Skeletal muscle satellite cell (primary cell): Measurements from ENCODE around the gene HMOX1. TPM values are rescaled to one million over a fixed set of nuclear protein-coding genes. Genes with fewer than 3 reads are reported as not detected.
A peak's percentile ranks its signal among the peaks of the same experiment; 100 is the strongest.

ENCODE experiments used
- H3K27me3 ChIP-seq: 2 replicates; pipeline ENCODE4 v1.7.0; 2013; ENCODE audit warnings: low read length; ENCODE audit not compliant: control insufficient read depth, insufficient read depth
- H3K36me3 ChIP-seq: 2 replicates; pipeline ENCODE4 v1.7.0; 2013; ENCODE audit warnings: mild to moderate bottlenecking, control low read depth, low read length; ENCODE audit not compliant: insufficient read depth
- H3K4me1 ChIP-seq: 2 replicates; pipeline ENCODE4 v1.7.0; 2013; ENCODE audit warnings: low read length; ENCODE audit not compliant: control insufficient read depth, insufficient read depth
- H3K4me2 ChIP-seq: 2 replicates; pipeline ENCODE4 v1.7.0; 2013; ENCODE audit warnings: mild to moderate bottlenecking, low read length
- H3K4me3 ChIP-seq: 2 replicates; pipeline ENCODE4 v1.7.0; 2013; ENCODE audit warnings: low read length
- H3K9ac ChIP-seq: 2 replicates; pipeline ENCODE4 v1.7.0; 2013; ENCODE audit warnings: mild to moderate bottlenecking, low read depth, low read length, moderate library complexity
- H3K9me3 ChIP-seq: replicated peaks from 2 replicates; pipeline ENCODE4 v1.7.0; 2013; ENCODE audit warnings: mild to moderate bottlenecking, control low read depth, low read length
- total RNA-seq: library from RNA; depleted of rRNA; stranded (reverse); fragments of >200 nt; gene quantifications from 2 replicates; pipeline ENCODE4 v1.2.3, GENCODE V29; 2012; rRNA removed

HMOX1 gene, protein sequence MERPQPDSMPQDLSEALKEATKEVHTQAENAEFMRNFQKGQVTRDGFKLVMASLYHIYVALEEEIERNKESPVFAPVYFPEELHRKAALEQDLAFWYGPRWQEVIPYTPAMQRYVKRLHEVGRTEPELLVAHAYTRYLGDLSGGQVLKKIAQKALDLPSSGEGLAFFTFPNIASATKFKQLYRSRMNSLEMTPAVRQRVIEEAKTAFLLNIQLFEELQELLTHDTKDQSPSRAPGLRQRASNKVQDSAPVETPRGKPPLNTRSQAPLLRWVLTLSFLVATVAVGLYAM
- total RNA-seq: 320 and 388 TPM in 2 replicates

DNA sequence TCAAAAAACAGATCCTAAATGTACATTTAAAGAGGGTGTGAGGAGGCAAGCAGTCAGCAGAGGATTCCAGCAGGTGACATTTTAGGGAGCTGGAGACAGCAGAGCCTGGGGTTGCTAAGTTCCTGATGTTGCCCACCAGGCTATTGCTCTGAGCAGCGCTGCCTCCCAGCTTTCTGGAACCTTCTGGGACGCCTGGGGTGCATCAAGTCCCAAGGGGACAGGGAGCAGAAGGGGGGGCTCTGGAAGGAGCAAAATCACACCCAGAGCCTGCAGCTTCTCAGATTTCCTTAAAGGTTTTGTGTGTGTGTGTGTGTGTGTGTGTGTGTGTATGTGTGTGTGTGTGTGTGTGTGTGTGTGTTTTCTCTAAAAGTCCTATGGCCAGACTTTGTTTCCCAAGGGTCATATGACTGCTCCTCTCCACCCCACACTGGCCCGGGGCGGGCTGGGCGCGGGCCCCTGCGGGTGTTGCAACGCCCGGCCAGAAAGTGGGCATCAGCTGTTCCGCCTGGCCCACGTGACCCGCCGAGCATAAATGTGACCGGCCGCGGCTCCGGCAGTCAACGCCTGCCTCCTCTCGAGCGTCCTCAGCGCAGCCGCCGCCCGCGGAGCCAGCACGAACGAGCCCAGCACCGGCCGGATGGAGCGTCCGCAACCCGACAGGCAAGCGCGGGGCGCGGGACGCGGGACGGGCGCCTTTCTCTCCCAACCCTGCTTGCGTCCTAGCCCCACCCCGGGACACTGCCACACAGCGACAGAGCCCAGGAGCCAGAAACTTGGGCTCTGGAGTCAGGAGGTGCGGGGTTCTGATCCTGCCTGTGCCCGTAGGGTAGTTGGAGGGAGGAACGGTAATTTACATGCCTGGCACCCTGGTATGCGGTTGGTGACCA is at the start of gene HMOX1:
TSS of gene HMOX1 (plus strand) at position 560 of the 887 bp plus-strand sequence. CDS start at position 638, 78 bp downstream.
- H3K4me1 ChIP-seq: peaks cover 36% of the 10 kb centered on the region

DNA sequence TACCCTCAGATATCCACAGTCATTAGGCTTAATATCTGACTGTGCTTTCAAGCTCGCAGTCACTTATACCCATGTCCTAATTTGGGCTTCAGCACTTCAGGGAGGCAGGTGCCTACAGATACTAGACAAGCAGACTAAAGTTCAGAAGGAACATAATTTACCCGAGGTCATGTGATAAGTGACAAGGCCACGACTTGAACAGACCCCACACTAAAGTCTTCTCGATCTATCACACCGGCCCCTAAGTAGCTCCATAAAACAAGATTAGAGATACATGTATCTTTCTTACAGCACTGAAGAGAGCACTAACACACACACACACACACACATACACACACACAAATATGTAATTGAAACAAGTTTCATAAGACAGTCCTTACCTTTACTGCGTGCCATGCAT is 48.6 kb upstream of the HMOX1 start:
- Histone ChIP-seq H3K4me1 (peaks cover 12% of the 10 kb centered on the region), H3K36me3 (peaks cover 74% of the 10 kb centered on the region), H3K9me3 (no peaks in the 10 kb centered on the region), H3K27me3 (no peaks in the 10 kb centered on the region), H3K9ac (no peak overlapping the region), H3K4me2 (no peak overlapping the region), H3K4me3 (no peak overlapping the region)

More for the DNA sequence above, at the start of gene HMOX1:
- H3K9me3 ChIP-seq: no peaks in the 10 kb centered on the region
- peak within 1 kb of the TSS; percentile 89 for H3K9ac ChIP-seq
- peak within 1 kb of the TSS; percentile 83 for H3K4me3 ChIP-seq
- peaks cover 25% of the 10 kb centered on the region for H3K36me3 ChIP-seq
- no peaks in the 10 kb centered on the region for H3K27me3 ChIP-seq
- peak within 1 kb of the TSS; percentile 90 for H3K4me2 ChIP-seq

DNA sequence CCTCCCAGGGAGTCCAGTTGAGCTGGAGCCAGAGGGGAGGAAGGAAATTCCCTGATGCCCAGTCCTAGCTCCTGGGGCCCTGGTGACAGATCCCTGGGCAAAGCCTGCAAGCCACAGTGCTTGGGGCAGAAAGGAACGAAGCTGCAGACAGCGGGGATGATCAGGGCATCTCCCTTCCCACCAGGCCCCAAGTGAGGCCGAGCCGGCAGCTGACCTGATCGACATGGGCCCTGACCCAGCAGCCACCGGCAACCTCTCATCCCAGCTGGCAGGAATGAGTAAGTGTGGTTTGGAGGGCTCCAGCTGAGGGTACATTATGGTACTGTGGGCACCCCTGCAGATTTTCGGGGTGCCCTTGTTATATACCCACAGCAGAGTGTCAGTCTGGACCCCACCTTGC is 47.7 kb upstream of the HMOX1 start:
- no peak overlapping the region for H3K4me2 ChIP-seq
- H3K9me3 ChIP-seq: no peaks in the 10 kb centered on the region
- no peak overlapping the region for H3K9ac ChIP-seq
- peaks cover 72% of the 10 kb centered on the region for H3K36me3 ChIP-seq
- H3K27me3 ChIP-seq: no peaks in the 10 kb centered on the region
- peaks cover 12% of the 10 kb centered on the region for H3K4me1 ChIP-seq
- H3K4me3 ChIP-seq: no peak overlapping the region

DNA sequence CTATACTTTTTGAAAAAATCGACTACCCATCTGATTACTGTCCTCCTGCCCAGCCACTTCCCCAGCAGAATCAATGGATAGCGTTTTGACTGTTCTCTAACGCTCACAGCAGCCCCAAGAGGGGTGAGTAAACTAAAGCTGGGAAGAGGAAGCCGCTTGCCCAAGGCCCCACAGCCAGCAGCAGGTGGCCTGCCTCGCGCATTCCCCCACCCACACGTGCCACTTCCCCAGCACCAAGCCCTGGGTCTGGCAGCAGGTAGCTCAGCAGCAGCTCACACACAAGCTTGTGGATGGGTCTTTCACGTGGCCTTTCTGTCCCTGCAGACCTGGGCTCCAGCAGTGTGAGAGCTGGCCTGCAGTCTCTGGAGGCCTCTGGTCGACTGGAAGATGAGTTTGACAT is 46.9 kb upstream of the HMOX1 start:
- Histone ChIP-seq H3K4me3 (no peak overlapping the region), H3K36me3 (peaks cover 74% of the 10 kb centered on the region), H3K4me1 (peaks cover 12% of the 10 kb centered on the region), H3K4me2 (no peak overlapping the region), H3K27me3 (no peaks in the 10 kb centered on the region), H3K9me3 (no peaks in the 10 kb centered on the region), H3K9ac (no peak overlapping the region)

DNA sequence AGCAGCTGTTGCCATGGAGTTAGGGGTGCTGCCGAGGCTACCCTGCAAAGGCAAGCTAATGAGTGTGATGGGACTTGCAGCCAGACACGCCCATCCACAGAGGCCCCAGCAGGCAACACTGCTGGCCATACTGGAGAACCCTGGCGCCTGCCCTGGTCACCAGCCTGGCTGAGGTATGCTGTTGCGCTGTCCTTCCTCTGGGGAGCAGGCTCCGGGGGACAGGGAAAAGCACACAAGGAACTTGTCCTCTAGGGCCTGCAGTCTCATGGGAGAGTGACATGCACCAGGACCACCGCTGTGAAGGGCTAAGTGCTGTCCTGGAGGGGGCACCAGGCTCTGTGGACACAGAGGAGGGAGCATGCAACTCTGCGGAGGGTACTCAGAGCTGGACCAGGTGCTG is 45.4 kb upstream of the HMOX1 start:
- Histone ChIP-seq H3K4me3 (no peak overlapping the region), H3K4me2 (no peak overlapping the region), H3K27me3 (no peaks in the 10 kb centered on the region), H3K4me1 (peaks cover 5% of the 10 kb centered on the region), H3K9ac (no peak overlapping the region), H3K9me3 (no peaks in the 10 kb centered on the region), H3K36me3 (peaks cover 78% of the 10 kb centered on the region)

DNA sequence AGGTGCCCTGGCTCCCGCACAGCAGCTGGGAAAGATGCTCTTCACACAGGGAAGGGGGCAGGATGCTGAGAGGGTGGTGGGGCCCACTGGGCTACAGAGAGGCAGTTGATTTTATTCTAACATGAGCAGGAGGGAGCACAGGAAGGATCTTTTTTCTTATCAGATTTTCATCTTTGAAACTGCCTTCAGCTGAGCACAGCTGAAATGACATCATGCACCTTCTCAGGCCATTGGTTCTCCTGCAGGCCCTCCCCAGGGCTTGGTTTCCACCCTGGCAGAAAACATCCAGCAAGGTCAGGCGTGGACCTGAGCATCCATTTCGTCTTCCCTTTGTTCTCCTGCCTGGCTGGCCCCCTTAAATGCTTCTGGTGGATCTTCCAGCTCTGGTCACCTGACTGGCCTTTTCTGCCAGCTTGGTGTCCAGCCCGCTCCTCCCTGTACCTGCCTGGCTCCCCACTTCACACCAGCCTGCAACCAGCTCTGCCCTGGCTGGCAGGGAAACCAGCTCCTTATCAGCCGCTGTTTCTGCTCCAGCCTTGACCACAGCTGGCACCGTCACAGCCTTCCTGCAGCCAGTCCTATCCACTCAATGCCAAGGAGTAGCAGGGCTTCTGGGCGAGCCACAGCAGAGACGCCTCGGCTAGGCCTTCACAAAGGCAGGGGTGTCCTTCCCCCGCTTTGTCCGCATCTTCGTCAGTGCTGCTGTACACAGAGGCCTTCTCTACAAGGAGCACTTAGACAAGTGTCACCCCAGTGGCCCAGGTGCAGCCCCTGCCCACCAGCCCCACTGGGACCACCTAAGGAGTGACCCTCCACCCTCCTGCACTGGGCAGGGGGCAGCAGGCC is 44.7 kb upstream of the HMOX1 start:
- Histone ChIP-seq H3K36me3 (peaks cover 79% of the 10 kb centered on the region), H3K9ac (no peak overlapping the region), H3K4me2 (no peak overlapping the region), H3K4me3 (no peak overlapping the region), H3K27me3 (no peaks in the 10 kb centered on the region), H3K4me1 (no peaks in the 10 kb centered on the region), H3K9me3 (no peaks in the 10 kb centered on the region)

DNA sequence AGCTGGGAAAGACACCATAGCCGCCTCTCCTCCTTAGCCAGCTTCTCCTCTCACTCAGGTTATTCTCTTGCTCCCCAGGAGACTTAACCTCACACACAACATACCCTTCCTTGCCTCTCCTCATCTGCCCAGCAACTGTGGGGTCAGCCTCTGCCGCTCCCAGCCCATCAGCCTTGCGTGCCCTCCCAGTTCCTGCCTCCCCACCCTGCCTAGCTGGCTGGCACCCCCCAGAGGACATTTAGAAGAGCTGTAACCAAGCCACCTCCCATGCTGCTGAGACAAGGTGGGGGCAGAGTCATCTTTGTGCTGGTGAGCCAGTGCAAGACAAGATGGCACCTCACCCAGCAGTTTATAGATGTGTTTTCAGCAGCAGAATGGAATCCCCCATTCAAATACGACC is 43.0 kb upstream of the HMOX1 start:
- peaks cover 76% of the 10 kb centered on the region for H3K36me3 ChIP-seq

DNA sequence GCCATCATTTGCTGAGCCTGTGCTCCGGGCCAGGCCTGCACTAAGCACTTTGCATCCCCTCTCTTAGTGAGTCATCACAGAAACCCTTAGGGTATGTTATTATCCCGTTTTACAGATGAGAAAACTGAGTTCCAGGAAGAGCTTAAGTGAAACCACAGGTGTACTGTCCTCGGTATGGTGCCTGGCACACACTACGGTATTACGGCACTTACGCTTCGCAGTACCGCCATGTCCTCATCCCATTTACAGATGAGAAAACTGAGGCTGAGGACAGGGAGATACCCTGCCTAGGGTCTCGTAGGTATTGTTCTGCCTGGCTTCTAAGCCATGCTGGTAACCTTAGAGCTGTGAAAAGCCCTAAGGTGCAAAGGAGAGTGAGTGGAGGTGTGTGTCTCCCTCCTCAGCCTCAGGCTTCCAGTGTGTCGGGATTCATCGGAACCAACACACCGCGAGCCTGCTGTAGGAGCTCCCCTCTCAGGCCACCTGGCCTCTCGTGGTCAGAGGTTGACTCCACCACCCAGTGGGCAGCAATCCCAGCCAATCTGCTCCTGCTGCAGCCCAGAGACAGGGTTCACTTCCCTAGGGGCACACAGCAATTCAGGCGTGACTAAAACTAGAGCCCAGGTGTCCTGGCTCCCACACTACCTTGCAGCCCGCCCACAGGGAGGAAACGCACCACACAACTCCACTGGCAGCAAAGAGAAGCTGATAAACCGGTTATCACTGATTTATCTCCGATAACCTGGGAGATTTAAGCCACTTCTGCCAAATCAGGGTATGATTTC is 39.6 kb upstream of the HMOX1 start:
- Histone ChIP-seq H3K27me3 (no peaks in the 10 kb centered on the region), H3K4me1 (no peaks in the 10 kb centered on the region), H3K9me3 (no peaks in the 10 kb centered on the region), H3K36me3 (peaks cover 68% of the 10 kb centered on the region), H3K4me3 (no peak overlapping the region), H3K9ac (no peak overlapping the region), H3K4me2 (no peak overlapping the region)

More for the DNA sequence above, 43.0 kb upstream of the HMOX1 start:
- Histone ChIP-seq H3K4me2 (no peak overlapping the region), H3K27me3 (no peaks in the 10 kb centered on the region), H3K4me3 (no peak overlapping the region), H3K9ac (no peak overlapping the region), H3K9me3 (no peaks in the 10 kb centered on the region), H3K4me1 (no peaks in the 10 kb centered on the region)

DNA sequence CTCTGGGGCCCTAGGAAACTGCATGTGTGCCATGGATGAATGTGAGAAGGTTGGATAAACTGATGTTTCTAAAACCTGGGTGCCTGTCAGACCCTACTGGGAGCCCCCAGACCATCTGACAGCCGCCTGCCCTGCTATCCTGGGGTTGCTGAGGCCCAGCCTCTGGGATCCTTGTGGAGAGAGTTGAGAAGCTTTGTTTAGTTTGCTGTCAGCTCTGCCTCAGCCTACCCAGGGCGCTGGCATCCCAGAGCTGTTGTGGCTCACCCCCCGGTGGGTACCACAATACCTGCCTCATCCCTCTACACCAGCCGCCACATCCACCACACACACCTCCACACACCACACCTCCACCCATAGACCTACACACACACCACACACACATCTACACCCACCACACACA is 38.5 kb upstream of the HMOX1 start:
- Histone ChIP-seq H3K36me3 (peaks cover 63% of the 10 kb centered on the region), H3K4me2 (no peak overlapping the region), H3K9me3 (no peaks in the 10 kb centered on the region), H3K27me3 (no peaks in the 10 kb centered on the region), H3K4me1 (no peaks in the 10 kb centered on the region), H3K9ac (no peak overlapping the region), H3K4me3 (no peak overlapping the region)

DNA sequence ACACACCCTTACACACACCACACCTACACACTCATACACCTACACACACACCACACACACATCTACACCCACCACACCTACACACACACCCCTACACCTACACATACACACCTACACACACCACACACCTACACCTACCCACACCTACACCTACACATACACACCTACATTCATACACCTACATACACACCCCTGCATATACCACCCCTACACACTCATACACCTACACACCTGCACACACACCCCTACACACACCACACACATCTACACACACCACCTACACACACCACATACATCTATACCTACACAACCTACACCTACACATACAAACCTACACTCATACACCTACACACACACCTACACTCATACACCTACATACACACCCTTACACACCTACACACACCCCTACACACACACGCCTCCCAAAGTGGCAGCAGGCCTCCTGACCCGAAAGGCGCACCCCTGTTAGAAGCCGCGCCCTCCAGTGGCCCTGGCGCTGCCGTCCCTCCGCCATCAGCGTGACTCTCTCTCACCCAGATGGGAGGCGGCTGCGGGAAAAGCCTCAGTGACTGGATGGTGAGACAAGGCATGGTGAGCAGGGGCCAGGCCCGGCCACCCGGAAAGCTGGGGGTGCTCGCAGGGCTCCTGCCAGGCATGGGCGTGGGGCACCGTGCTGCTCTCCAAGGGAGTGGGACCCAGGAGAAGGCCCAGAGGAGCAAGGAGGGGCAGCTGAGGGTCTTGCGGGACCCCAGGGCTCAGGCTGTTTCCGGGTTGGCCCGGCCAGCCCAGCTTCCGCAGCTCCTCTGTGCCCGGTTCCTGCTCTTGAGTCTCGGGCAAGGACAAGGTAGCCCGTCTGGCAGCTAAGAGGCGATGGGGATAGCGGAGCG is 37.0 kb upstream of the HMOX1 start:
- Histone ChIP-seq H3K4me3 (no peak overlapping the region), H3K9ac (no peak overlapping the region), H3K4me1 (no peaks in the 10 kb centered on the region), H3K36me3 (peaks cover 59% of the 10 kb centered on the region), H3K27me3 (no peaks in the 10 kb centered on the region), H3K4me2 (no peak overlapping the region), H3K9me3 (no peaks in the 10 kb centered on the region)
